GM21367 (cell line): ENCODE results near the gene PACSIN3.

ENCODE experiments used
- ATAC-seq: cut with Tn5 transposase; IDR thresholded peaks from one replicate; pipeline ENCODE4 v1.9.1; 2021; ENCODE audit not compliant: unreplicated experiment

The PACSIN3 gene

DNA sequence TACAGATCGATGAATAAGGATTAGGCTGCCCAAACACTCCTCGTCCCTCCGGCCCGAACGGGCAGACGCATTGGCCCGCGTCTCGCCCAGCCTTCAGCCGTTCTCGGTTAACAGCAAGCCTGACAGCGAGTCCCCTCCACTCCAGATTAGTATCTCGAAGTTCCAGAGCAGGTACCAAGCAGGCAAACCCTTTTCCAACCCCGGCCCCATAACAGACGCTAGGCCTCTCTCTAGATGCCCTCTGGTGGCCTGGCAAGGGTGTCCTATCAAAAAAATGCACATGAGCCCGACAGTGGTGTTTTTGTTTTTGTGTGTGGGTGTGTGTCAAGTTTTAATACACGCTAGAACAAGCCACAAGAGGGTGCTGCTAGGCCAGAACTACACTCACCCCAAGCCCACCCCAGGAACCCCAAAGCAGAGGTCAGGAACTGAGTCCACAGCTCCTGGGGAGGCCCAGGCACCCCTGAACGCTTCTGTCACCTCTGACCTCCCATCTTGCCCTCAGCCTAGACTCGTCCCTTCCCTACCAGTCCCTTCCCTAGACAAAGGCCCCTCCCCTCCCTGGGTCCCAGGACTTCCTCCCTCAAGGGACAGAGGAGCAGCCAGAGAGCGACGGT lies 8.9 kb downstream of the PACSIN3 start:
- peak; percentile 44 for ATAC-seq

GRCh38 chr11:47176328-47177228 lies 9.7 kb downstream of the PACSIN3 start, which contains the start of gene ARFGAP2:
ARFGAP2 (minus strand) TSS chr11:47176879; CDS start chr11:47176853, 26 bp downstream.
- ATAC-seq: peak; percentile 81

GRCh38 chr11:47175746-47176327 lies 10.4 kb downstream of the PACSIN3 start:
- ATAC-seq: no peak

DNA sequence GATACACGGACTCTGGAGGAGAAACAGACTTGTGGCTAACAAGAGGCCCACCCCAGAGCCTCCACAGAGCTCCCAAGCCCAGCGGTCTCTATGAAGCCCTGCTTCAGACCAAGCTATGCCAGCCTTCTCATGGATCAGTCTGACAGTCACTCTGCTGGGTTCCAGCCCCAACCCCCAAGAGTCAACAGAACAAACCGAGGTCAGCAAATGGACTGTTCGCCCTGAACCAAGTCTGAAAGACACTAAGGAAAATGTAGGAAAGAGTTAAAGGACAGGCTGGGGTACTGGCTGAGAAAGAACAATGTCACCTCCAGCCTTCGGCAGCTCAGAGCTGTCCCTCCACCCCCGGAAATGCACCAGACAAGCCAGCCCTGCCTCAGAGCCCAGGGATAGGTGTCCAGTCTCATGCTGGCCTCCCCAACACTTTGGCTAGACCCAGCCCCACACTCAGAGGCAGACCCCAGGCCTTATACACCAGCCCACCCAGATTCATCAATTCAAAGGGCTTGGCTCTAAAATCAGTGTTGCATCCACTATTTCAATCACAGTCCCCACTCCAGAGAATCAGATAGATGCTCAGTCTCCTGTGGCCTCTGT lies 13.4 kb downstream of the PACSIN3 start:
- ATAC-seq: no peak

- no peak for ATAC-seq
Measured at GRCh38 chr11:47171856-47172255, 14.4 kb downstream of the PACSIN3 start.

GRCh38 chr11:47171061-47171838 lies 15.0 kb downstream of the PACSIN3 start:
- ATAC-seq: no peak

DNA sequence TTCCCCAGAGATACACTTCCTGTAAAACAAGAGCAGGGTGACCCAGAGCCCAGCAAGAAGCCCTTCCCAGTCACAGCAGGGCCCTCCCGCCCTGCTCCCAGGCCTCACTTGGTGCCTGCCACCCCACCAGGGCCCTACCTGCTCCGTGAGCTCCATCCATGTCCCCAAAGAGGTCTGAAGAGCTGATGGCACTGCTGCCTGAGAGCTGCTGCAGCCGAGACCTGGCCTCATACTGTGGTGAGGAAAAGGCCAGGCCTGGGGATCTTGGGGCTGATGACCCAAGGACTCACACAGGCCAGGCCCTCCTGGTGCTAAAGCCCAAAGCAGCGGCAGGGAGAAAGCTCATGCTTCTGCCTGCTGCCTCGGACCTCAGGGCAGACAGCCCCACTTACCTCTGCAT lies 19.9 kb downstream of the PACSIN3 start:
- ATAC-seq: no peak

DNA sequence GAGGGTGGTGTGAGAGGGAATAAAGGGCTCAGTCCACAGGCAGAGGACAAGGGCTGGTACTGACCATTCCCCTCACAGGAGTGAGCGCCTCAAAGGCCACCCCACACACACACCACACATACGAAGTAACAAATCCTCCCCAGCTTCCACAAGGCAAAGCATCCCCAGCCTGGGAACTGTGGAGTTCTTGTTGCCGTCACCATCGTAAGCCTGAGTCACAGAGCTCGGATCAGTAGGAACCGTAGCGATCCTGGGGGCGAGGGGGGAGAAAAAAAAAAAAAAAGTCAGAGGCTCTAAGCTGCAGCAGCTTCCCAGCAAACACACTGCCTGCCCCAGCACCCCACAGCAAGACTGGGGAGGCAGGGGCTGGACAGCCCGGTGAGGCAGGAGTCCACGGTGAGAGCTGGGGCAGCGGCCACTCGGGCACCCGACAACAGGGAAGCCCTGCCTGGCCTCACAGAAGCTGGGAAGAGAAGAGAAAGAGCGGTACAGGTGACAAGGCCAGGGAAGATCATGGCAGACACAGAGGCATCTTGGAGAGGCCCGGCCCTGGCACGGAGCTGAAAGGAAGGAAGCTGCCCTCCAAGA lies 20.9 kb downstream of the PACSIN3 start:
- no peak for ATAC-seq

DNA sequence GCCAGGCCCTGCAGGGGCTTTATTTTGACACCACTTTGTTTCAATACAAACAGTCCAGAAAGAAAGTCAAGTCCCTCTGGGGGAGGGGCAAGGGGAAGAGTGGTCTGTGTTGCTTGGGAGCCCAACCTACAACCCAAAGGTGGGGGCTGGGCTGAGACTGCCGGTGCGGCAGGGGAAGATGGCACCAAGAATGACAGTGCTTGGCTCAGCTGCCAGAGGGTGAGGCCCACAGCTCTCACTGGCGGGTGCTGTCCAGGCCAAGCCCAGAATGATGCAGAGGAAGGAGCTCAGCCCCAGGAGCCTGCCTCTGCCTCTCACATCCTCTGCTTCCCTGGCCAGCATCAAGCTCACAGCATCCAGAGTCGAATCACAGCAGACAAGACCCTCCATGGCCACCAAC lies 21.9 kb downstream of the PACSIN3 start:
- no peak for ATAC-seq

- no peak for ATAC-seq
Measured at GRCh38 chr11:47163898-47164297, 22.3 kb downstream of the PACSIN3 start.

DNA sequence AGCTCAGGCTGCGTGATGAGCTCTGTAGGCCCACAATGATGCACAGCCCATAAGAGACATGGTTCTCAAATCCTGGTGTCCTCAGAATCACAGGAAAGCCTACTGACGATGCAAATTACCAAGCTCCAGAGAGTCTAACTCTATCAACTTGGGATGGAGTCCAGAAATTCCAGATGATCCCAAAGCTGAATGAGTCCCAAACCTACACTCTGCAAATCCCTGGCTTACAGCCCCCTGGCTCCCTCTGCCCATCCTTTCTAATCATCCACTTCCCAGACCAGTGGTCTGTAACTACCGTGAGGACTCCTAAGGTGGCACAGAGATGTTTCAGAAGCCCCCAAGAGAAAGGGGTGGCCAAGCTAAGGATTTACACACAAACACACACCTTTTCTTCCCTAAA lies 23.0 kb downstream of the PACSIN3 start:
- no peak for ATAC-seq

GRCh38 chr11:47162426-47162825 lies 23.8 kb downstream of the PACSIN3 start:
- no peak for ATAC-seq

DNA sequence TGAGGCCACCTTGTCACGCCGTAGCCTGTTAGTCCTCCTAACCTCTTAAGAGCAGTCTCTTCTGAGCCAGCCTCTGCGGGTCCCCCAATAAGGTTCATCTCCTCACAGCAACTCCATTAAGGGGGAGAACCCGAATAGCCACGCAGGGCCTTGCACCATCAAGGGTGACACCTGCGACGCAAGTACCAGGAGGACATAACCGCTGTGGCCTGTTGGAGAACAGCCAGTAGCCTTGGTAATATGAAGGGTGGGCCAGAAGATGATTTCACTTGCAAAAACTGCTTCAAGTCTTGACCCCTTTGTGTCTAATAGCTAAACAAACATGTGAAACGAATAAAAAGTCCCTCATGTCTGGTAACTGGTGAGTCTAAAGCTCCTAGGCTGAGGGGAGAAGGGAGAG lies 24.3 kb downstream of the PACSIN3 start:
- ATAC-seq: no peak

DNA sequence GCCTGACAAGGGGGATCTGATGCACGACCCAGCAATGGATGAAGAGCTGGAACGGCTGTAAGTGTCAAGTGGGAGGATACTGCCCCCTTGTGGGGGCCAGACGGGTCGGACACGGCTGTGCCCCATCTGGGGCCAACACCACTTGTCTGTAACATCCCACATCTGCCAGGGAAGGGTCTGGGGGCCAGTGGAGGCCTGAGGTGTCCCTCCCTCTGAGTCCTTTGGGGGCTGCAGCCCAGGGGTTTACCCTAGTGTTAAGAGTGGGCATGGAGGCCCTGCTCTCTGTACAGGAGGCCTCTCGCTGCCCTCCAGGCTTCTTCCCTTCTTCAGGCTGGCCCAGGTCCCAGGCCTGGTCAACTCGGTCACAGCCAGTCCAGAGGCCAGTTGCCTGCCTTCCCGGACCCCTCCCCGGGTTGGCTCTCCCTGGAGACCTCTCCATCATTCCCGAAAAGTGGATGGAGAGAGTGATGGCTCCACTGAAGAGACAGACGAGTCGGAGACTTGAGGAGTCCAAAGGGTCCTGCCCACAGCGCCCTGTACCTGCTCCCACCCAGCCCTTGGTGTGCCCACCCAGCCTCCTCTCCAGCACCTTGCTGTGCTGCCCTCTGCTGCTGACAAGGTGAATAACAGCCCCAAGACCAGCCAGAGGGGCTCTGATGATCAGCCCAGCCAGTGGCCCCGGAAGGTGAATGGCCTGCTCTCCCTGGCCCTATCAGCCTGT lies 24.9 kb downstream of the PACSIN3 start:
- no peak for ATAC-seq

- ATAC-seq: no peak
Measured at GRCh38 chr11:47160753-47161133, 25.5 kb downstream of the PACSIN3 start.

DNA sequence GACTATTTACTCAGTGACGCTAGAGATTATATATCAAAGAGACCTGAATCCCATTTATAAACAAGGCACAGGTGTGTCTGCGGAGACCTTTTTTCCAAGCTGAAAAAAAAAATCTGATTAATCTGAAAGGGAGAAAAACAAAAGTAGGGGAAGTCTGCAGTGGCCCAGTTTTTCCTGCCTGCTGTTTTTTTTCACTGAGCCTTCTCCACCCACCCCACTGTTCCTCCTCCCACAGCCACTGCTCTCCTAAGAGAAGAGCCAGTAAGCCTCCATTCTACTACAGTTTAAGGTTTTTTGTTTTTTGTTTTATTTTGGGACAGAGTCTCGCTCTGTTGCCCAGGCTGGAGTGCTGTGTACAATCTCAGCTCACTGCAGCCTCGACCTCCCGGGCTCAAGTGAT lies 28.0 kb downstream of the PACSIN3 start:
- no peak for ATAC-seq

- no peak for ATAC-seq
Measured at GRCh38 chr11:47157805-47158204, 28.4 kb downstream of the PACSIN3 start.

- no peak for ATAC-seq
Measured at GRCh38 chr11:47156951-47157350, 29.3 kb downstream of the PACSIN3 start.

- ATAC-seq: no peak
Measured at GRCh38 chr11:47156333-47156732, 29.9 kb downstream of the PACSIN3 start.

- no peak for ATAC-seq
Measured at GRCh38 chr11:47155879-47156278, 30.4 kb downstream of the PACSIN3 start.
